Vagina (tissue), 2 donors: Measurements from ENCODE around the gene CAVIN1. TPM values are rescaled to one million over a fixed set of nuclear protein-coding genes. Genes with fewer than 3 reads are reported as not detected.
"Not testable (repeated sequence)": the region's sequence is repeated elsewhere in the genome, so short reads cannot be mapped to it uniquely, and the experiment has no call there.

Source experiments
- DNase-seq, 2 donors: peaks; one replicate each; pipeline ENCODE4 v3.0.0-alpha.2; 2017; ENCODE audit errors: extremely low spot score in 2 of 2
- H3K27ac ChIP-seq: fragments of 200-600 bp; sonication (generic); one replicate; pipeline ENCODE4 v1.5.1; 2019
- H3K27me3 ChIP-seq: fragments of 200-600 bp; sonication (generic); one replicate; pipeline ENCODE4 v1.5.1; 2019
- H3K36me3 ChIP-seq, 2 donors: fragments of 200-600 bp; sonication (generic); one replicate each; pipeline ENCODE4 v1.5.1; 2017 to 2019
- H3K4me1 ChIP-seq: fragments of 200-600 bp; sonication (generic); one replicate; pipeline ENCODE4 v1.5.1; 2019
- H3K4me3 ChIP-seq, 2 donors: fragments of 200-600 bp; sonication (generic); 1 replicate in 1 of 2; 2 replicates in 1 of 2; pipeline ENCODE4 v1.5.1; 2016 to 2019
- H3K9me3 ChIP-seq: fragments of 200-600 bp; sonication (generic); one replicate; pipeline ENCODE4 v1.5.1; 2019
- CTCF ChIP-seq, 3 experiments: fragments of 450-650 bp in 2 of 3; fragments of 200-600 bp in 1 of 3; sonication (generic) in 1 of 3; IDR thresholded peaks; one replicate each; pipeline ENCODE4 v1.5.1; 2017 to 2019; ENCODE audit warnings: antibody characterized with exemption in 3 of 3, mild to moderate bottlenecking in 2 of 3, moderate library complexity in 2 of 3
- POLR2A ChIP-seq, 2 donors: fragments of 450-650 bp; IDR thresholded peaks; one replicate each; pipeline ENCODE4 v1.6.1; 2017; ENCODE audit warnings: antibody characterized with exemption in 2 of 2, mild to moderate bottlenecking in 2 of 2, moderate library complexity in 2 of 2
- POLR2AphosphoS5 ChIP-seq, 2 donors: sonication (generic); formaldehyde crosslinking; IDR thresholded peaks; one replicate each; pipeline ENCODE4 v1.9.0; 2017; ENCODE audit warnings: antibody characterized with exemption in 2 of 2, mild to moderate bottlenecking in 2 of 2, low read depth in 1 of 2; ENCODE audit not compliant: insufficient read depth in 1 of 2
- intact Hi-C: fragments of 100-400 bp; cut with DNase I; formaldehyde crosslinking; loops from one replicate; pipeline ENCODE4 v1.15.1; 2023
- total RNA-seq: library from RNA; depleted of rRNA; stranded (reverse); fragments of >200 nt; gene quantifications from one replicate; pipeline ENCODE4 v1.2.3, GENCODE V29; 2016

Gene CAVIN1
- total RNA-seq, 1 donor from 2014 or later: 268 TPM

- DNase-seq: no peak
- intact Hi-C loops: loop anchor here (2.0 to 5.0 kb wide), 2 partner anchors 36 to 100 kb away; partner anchors contain the start of gene ATP6V0A1
- Histone ChIP-seq H3K27me3 (no peaks in the 10 kb centered on the region), H3K9me3 (no peaks in the 10 kb centered on the region), H3K4me3 (peak overlapping the region; percentile 93), H3K27ac (peak overlapping the region; percentile 96), H3K4me1 (peaks cover 53% of the 10 kb centered on the region), H3K36me3 (no peaks in the 10 kb centered on the region)
- no peak for TF ChIP-seq POLR2AphosphoS5 (IDR thresholded peaks at IDR 0.05; ENCODE audit: insufficient read depth in 1 of 2, low read depth in 1 of 2)
- no peak for TF ChIP-seq POLR2A (IDR thresholded peaks at IDR 0.05)
- TF ChIP-seq CTCF (IDR thresholded peaks at IDR 0.05): no peak
These were observed 571 bp downstream of the CAVIN1 start for GRCh38 chr17:42422412-42422957.

- no peaks in the 10 kb centered on the region for H3K9me3 ChIP-seq
- intact Hi-C loops: loop anchor here (2.0 to 5.0 kb wide), 2 partner anchors 37 to 101 kb away; partner anchors contain the start of gene ATP6V0A1
- peaks cover 58% of the 10 kb centered on the region for H3K4me1 ChIP-seq
- TF ChIP-seq POLR2AphosphoS5 (IDR thresholded peaks at IDR 0.05; ENCODE audit: insufficient read depth in 1 of 2, low read depth in 1 of 2): peak in 1 of 2 donors; percentile 70
- TF ChIP-seq POLR2A (IDR thresholded peaks at IDR 0.05): no peak
- no peak for TF ChIP-seq CTCF (IDR thresholded peaks at IDR 0.05)
- H3K4me3 ChIP-seq: peak overlapping the region; percentile 93
- H3K27me3 ChIP-seq: no peaks in the 10 kb centered on the region
- H3K27ac ChIP-seq: peak overlapping the region; percentile 96
- DNase-seq: no peak
- no peaks in the 10 kb centered on the region for H3K36me3 ChIP-seq
These were observed 1.3 kb downstream of the CAVIN1 start for GRCh38 chr17:42421507-42422338.

GRCh38 chr17:42421136-42421506, 1.9 kb downstream of the CAVIN1 start:
- Histone ChIP-seq H3K9me3 (no peaks in the 10 kb centered on the region), H3K4me1 (peaks cover 62% of the 10 kb centered on the region), H3K4me3 (peak overlapping the region; percentile 93), H3K36me3 (no peaks in the 10 kb centered on the region), H3K27ac (peak overlapping the region; percentile 96), H3K27me3 (no peaks in the 10 kb centered on the region)
- intact Hi-C loops: loop anchor here (5.0 kb wide), 1 partner anchor 101 kb away; no protein-coding TSS in a partner anchor
- DNase-seq: no peak
- no peak for TF ChIP-seq POLR2AphosphoS5 (IDR thresholded peaks at IDR 0.05; ENCODE audit: insufficient read depth in 1 of 2, low read depth in 1 of 2)
- TF ChIP-seq CTCF (IDR thresholded peaks at IDR 0.05): no peak
- no peak for TF ChIP-seq POLR2A (IDR thresholded peaks at IDR 0.05)

- peaks cover 76% of the 10 kb centered on the region for H3K4me1 ChIP-seq
- H3K27ac ChIP-seq, H3K4me3 ChIP-seq, DNase-seq, H3K27me3 ChIP-seq, H3K9me3 ChIP-seq, intact Hi-C loops, H3K36me3 ChIP-seq: not testable (repeated sequence)
These were observed 5.1 kb downstream of the CAVIN1 start for GRCh38 chr17:42417981-42418380.

- peaks cover 87% of the 10 kb centered on the region for H3K4me1 ChIP-seq
- H3K36me3 ChIP-seq: no peaks in the 10 kb centered on the region
- no peak for DNase-seq
- intact Hi-C loops: no loop called here
- peak overlapping the region in 1 of 2 donors; percentile 24 for H3K4me3 ChIP-seq
- H3K27me3 ChIP-seq: no peaks in the 10 kb centered on the region
- no peaks in the 10 kb centered on the region for H3K9me3 ChIP-seq
- no peak for TF ChIP-seq POLR2AphosphoS5 (IDR thresholded peaks at IDR 0.05; ENCODE audit: insufficient read depth in 1 of 2, low read depth in 1 of 2)
- TF ChIP-seq CTCF (IDR thresholded peaks at IDR 0.05): no peak
- no peak for TF ChIP-seq POLR2A (IDR thresholded peaks at IDR 0.05)
- peak overlapping the region; percentile 90 for H3K27ac ChIP-seq
These were observed 8.2 kb downstream of the CAVIN1 start for GRCh38 chr17:42414704-42415409.
